Vagina (tissue), 2 donors: Measurements from ENCODE around the gene PTPRK. TPM values are rescaled to one million over a fixed set of nuclear protein-coding genes. Genes with fewer than 3 reads are reported as not detected.
"Not testable (repeated sequence)": the region's sequence is repeated elsewhere in the genome, so short reads cannot be mapped to it uniquely, and the experiment has no call there.

Source experiments
- DNase-seq, 2 donors: peaks; one replicate each; pipeline ENCODE4 v3.0.0-alpha.2; 2017; ENCODE audit errors: extremely low spot score in 2 of 2
- H3K27ac ChIP-seq: fragments of 200-600 bp; sonication (generic); one replicate; pipeline ENCODE4 v1.5.1; 2019
- H3K27me3 ChIP-seq: fragments of 200-600 bp; sonication (generic); one replicate; pipeline ENCODE4 v1.5.1; 2019
- H3K36me3 ChIP-seq, 2 donors: fragments of 200-600 bp; sonication (generic); one replicate each; pipeline ENCODE4 v1.5.1; 2017 to 2019
- H3K4me1 ChIP-seq: fragments of 200-600 bp; sonication (generic); one replicate; pipeline ENCODE4 v1.5.1; 2019
- H3K4me3 ChIP-seq, 2 donors: fragments of 200-600 bp; sonication (generic); 1 replicate in 1 of 2; 2 replicates in 1 of 2; pipeline ENCODE4 v1.5.1; 2016 to 2019
- H3K9me3 ChIP-seq: fragments of 200-600 bp; sonication (generic); one replicate; pipeline ENCODE4 v1.5.1; 2019
- POLR2A ChIP-seq, 2 donors: fragments of 450-650 bp; IDR thresholded peaks; one replicate each; pipeline ENCODE4 v1.6.1; 2017; ENCODE audit warnings: antibody characterized with exemption in 2 of 2, mild to moderate bottlenecking in 2 of 2, moderate library complexity in 2 of 2
- POLR2AphosphoS5 ChIP-seq, 2 donors: sonication (generic); formaldehyde crosslinking; IDR thresholded peaks; one replicate each; pipeline ENCODE4 v1.9.0; 2017; ENCODE audit warnings: antibody characterized with exemption in 2 of 2, mild to moderate bottlenecking in 2 of 2, low read depth in 1 of 2; ENCODE audit not compliant: insufficient read depth in 1 of 2
- intact Hi-C: fragments of 100-400 bp; cut with DNase I; formaldehyde crosslinking; loops from one replicate; pipeline ENCODE4 v1.15.1; 2023
- total RNA-seq: library from RNA; depleted of rRNA; stranded (reverse); fragments of >200 nt; gene quantifications from one replicate; pipeline ENCODE4 v1.2.3, GENCODE V29; 2016
- TF ChIP-seq, protein P1 (sequence below), 3 experiments: fragments of 450-650 bp in 2 of 3; fragments of 200-600 bp in 1 of 3; sonication (generic) in 1 of 3; IDR thresholded peaks; one replicate each; pipeline ENCODE4 v1.5.1; 2017 to 2019; ENCODE audit warnings: antibody characterized with exemption in 3 of 3, mild to moderate bottlenecking in 2 of 3, moderate library complexity in 2 of 3

PTPRK gene
- total RNA-seq, 1 donor from 2014 or later, result 82.5 TPM

DNA sequence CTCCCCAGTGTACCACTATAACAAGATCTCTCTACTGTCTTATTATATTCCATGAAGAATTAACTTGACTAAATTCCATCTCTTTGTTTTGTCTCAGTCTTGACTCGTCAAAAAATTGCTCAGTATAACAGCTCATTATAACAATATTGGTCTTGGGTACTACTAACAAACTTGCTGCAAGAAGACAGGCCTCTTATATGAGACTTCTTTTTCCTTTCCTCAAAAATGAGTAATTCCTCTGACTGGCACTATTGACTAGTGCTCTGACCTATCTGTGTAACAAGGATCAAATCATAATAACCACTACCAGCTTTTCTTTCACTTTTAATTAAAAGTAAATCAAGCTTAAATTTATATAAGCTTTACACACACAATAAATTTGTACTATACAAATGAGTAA, 528.3 kb downstream of the PTPRK start:
- DNase-seq, result no peak
- Histone ChIP-seq H3K27ac (no peak overlapping the region), H3K4me1 (no peaks in the 10 kb centered on the region), H3K9me3 (no peaks in the 10 kb centered on the region), H3K36me3 (no peaks in the 10 kb centered on the region), H3K4me3 (no peak overlapping the region), H3K27me3 (no peaks in the 10 kb centered on the region)
- intact Hi-C loops, result no loop called here
- TF ChIP-seq POLR2AphosphoS5 (IDR thresholded peaks at IDR 0.05; ENCODE audit: insufficient read depth in 1 of 2, low read depth in 1 of 2) (no peak), POLR2A (IDR thresholded peaks at IDR 0.05) (no peak)
- TF ChIP-seq, protein P1, sequence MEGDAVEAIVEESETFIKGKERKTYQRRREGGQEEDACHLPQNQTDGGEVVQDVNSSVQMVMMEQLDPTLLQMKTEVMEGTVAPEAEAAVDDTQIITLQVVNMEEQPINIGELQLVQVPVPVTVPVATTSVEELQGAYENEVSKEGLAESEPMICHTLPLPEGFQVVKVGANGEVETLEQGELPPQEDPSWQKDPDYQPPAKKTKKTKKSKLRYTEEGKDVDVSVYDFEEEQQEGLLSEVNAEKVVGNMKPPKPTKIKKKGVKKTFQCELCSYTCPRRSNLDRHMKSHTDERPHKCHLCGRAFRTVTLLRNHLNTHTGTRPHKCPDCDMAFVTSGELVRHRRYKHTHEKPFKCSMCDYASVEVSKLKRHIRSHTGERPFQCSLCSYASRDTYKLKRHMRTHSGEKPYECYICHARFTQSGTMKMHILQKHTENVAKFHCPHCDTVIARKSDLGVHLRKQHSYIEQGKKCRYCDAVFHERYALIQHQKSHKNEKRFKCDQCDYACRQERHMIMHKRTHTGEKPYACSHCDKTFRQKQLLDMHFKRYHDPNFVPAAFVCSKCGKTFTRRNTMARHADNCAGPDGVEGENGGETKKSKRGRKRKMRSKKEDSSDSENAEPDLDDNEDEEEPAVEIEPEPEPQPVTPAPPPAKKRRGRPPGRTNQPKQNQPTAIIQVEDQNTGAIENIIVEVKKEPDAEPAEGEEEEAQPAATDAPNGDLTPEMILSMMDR (IDR thresholded peaks at IDR 0.05), result no peak

DNA sequence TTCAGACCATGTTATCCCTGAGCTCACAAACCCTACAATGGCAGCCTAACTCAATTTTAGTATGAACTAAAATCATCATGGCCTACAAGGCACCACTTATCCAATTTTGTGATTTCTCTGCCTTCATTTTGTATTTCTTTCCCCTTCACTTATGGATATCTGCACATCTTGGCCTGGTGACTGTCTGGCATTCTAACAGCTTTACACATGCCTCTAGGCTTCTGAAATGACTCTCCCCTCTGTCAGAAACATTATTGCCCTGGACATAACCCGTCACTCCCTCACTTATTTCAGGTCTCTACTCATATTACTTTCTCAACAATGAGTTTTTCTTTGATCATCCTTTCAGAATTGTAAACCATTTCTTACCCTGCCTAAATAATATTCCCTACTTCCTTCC, 530.3 kb downstream of the PTPRK start:
- Histone ChIP-seq H3K27ac (no peak overlapping the region), H3K36me3 (no peaks in the 10 kb centered on the region), H3K4me1 (no peaks in the 10 kb centered on the region), H3K9me3 (no peaks in the 10 kb centered on the region), H3K4me3 (no peak overlapping the region), H3K27me3 (no peaks in the 10 kb centered on the region)
- no peak for DNase-seq
- intact Hi-C loops, result no loop called here
- TF ChIP-seq POLR2A (IDR thresholded peaks at IDR 0.05) (no peak), POLR2AphosphoS5 (IDR thresholded peaks at IDR 0.05; ENCODE audit: insufficient read depth in 1 of 2, low read depth in 1 of 2) (no peak)
- TF ChIP-seq, protein P1 (IDR thresholded peaks at IDR 0.05), result no peak

DNA sequence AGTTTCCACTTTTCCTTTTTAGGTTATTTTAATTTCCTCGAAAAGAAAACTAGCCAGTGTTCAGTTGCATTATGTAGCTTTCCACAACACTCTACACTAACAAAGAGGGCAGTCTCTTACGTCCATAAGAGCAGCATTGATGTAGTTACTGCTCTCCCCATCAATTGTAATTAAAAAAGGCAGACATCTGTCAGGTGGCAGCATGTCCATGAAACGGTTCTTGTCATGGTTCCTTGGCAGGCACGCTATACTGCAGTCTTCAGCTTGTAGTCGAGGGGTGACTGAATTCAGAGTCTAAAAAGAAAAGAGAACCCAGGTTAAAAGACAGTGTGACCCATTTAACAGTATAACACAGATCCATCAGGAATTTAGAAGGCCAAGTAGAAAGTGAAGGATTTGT, 539.4 kb downstream of the PTPRK start:
- Histone ChIP-seq H3K4me1 (no peaks in the 10 kb centered on the region), H3K27me3 (no peaks in the 10 kb centered on the region), H3K36me3 (peaks cover 0 to 30% of the 10 kb centered on the region in 2 donors), H3K9me3 (no peaks in the 10 kb centered on the region), H3K27ac (no peak overlapping the region), H3K4me3 (no peak overlapping the region)
- DNase-seq, result no peak
- TF ChIP-seq, protein P1 (IDR thresholded peaks at IDR 0.05), result no peak
- intact Hi-C loops, result no loop called here

DNA sequence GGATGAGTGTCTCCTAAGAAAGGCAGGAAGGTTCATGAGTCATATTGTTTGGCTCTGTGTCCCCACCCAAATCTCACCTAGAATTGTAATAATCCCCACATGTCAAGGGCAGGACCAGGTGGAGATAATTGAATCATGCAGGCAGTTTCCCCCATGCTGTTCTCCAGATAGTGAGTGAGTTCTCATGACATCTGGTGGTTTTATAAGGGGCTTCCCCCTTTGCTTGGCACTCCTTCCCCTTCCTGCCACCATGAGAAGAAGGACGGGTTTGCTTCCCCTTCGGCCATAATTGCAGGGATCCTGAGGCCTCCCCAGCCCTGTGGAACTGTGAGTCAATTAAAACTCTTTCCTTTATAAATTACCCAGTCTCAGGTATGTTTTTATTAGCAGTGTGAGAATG, 542.2 kb downstream of the PTPRK start:
- intact Hi-C loops, DNase-seq, H3K4me3 ChIP-seq, H3K9me3 ChIP-seq, H3K27me3 ChIP-seq, H3K4me1 ChIP-seq, H3K27ac ChIP-seq: not testable (repeated sequence)
- peaks cover 0 to 38% of the 10 kb centered on the region in 2 donors for H3K36me3 ChIP-seq

DNA sequence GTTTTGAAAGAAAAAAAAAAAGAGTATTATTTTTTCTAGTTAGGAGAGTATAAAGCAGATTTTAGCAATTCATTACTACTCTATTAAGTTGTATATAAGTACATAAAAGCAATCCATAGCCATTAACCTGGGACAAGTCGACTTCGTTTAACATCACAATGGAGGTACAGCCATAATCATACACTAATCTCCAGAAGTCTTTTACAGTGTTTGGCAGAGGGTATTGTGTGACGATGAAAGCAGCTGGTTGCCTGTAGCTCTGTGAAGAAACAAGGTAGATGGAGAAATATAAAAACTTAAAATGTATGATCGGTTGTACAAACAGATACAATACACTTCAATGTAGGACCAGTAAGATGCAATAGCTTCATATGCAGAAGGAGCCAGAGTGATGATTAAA, 543.6 kb downstream of the PTPRK start:
- Histone ChIP-seq H3K36me3 (peaks cover 0 to 45% of the 10 kb centered on the region in 2 donors), H3K27ac (no peak overlapping the region), H3K9me3 (no peaks in the 10 kb centered on the region), H3K4me3 (no peak overlapping the region), H3K4me1 (no peaks in the 10 kb centered on the region), H3K27me3 (no peaks in the 10 kb centered on the region)
- DNase-seq, result no peak
- intact Hi-C loops, result no loop called here
- TF ChIP-seq POLR2A (IDR thresholded peaks at IDR 0.05) (no peak), POLR2AphosphoS5 (IDR thresholded peaks at IDR 0.05; ENCODE audit: insufficient read depth in 1 of 2, low read depth in 1 of 2) (no peak)
- TF ChIP-seq, protein P1 (IDR thresholded peaks at IDR 0.05), result no peak

DNA sequence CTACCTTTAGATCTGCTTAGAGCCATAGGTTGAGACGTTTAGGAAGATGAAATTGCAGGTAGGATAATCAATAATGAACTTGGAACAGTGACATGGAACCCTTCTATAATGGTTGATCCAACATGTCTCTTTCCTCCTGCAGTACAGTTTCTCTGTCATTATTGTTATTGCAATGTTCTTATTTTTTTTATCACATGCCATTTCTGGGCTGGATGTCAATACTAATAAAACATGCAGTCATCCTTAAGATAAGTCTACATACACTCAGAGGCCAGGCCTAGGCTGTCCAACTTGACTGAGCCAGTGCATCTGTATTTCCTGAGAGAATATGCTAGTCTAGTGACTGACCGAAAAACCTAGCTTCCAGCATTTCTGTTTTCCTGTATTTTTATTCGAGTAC, 544.3 kb downstream of the PTPRK start:
- no peak for DNase-seq
- Histone ChIP-seq H3K27me3 (no peaks in the 10 kb centered on the region), H3K36me3 (peaks cover 0 to 44% of the 10 kb centered on the region in 2 donors), H3K4me3 (no peak overlapping the region), H3K9me3 (no peaks in the 10 kb centered on the region), H3K4me1 (no peaks in the 10 kb centered on the region), H3K27ac (no peak overlapping the region)
- intact Hi-C loops, result no loop called here
- TF ChIP-seq POLR2AphosphoS5 (IDR thresholded peaks at IDR 0.05; ENCODE audit: insufficient read depth in 1 of 2, low read depth in 1 of 2) (no peak), POLR2A (IDR thresholded peaks at IDR 0.05) (no peak)
- TF ChIP-seq, protein P1 (IDR thresholded peaks at IDR 0.05), result no peak
